Measurements from ENCODE around the gene HIGD1A. TPM values are rescaled to one million over a fixed set of nuclear protein-coding genes. Genes with fewer than 3 reads are reported as not detected.

The HIGD1A gene
- total and polyA plus RNA-seq, 8 donors: 14.6 to 56.6 (median 29.0) TPM

DNA sequence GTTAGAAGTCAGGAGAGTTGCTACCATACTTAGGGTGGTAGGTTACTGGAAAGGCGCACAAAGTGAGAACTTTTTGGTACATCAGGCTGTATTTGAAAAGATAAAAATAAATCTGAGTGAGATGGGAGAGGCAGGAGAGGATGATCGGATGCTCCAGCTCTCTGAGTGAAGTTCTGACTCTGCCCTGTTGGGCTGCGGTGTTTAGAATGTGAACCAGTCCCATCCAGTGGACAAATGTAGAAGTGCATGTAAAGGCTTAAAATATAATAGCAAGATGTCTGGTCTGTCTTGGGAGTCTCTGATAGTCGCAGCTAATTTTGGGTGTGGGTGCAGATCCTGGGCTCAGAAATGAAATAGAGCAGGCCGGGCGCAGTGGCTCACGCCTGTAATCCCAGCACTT lies 35.3 kb upstream of the HIGD1A start:
- Histone ChIP-seq H3K4me1 (no peaks in the 10 kb centered on the region), H3K4me3 (no peak overlapping the region), H3K9me3 (no peaks in the 10 kb centered on the region), H3K27me3 (no peaks in the 10 kb centered on the region), H3K36me3 (no peaks in the 10 kb centered on the region), H3K27ac (no peak overlapping the region)
- intact Hi-C loops (cut with DNase I): loop anchor here in 1 of 3 donors (5.0 kb wide), 1 partner anchor 57 kb away; no protein-coding TSS in a partner anchor
- FAIRE-seq: no peak
- TF ChIP-seq CTCF (IDR thresholded peaks at IDR 0.05): peak; percentile 27 to 84 (median 72)
- peak; percentile 90 to 99 (median 96) for ATAC-seq
- DNase-seq: peak in 2 of 6 donors; percentile 25 to 53
- WGBS, 2 donors: 17 to 20% methylated on average over 7 of the region's 7 CpGs

- intact Hi-C loops (cut with DNase I): no loop called here
- WGBS, 2 donors: 74% methylated on average over 4 of the region's 4 CpGs
- no peak for FAIRE-seq
These were observed 34.3 kb upstream of the HIGD1A start for GRCh38 chr3:42838571-42838970.

DNA sequence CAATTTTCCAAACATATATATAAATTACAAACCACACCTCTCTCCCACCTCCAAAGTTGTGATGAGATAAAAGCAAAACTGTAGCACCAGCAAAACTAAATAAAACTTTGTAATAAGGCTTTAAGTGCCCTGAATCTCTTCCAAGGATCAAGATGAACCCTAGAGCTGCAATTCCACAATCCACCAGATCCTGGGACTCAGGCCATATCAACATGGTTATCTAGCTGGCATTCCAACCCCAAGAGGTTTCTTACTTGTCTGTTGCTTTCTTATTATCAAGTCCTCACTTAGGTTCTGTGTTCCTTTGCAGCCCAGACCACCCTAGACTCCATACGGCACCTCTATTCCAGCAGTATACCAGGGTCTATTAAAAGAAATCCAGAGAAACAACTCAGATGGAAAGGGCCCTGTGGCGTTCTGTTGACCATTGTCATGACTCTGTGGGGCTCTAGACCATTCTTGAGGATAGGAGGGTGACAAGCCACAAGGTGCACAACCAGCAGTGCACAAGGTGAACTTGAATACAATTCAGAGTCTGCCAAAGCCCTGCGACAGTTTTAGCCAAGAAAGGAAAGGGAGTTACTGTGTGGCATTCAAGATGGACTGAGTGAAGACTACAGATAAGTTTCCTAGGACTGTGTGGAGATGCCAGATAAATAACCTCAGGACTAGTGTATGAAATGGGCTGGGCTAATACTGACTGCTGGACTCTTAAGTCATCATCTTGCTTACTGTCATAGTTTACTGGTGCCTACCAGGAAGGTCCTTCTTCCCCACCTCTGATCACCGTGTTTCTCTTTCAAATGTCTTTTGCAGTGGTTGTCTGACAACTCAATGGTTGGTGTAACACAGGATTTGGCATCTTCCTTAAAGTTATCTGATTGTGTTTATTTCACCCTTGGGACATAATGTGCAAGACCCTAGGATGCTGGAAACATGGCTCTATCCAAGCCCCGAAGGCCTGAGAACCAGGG lies 32.1 kb upstream of the HIGD1A start:
- FAIRE-seq: no peak
- H3K9me3 ChIP-seq: no peaks in the 10 kb centered on the region
- H3K36me3 ChIP-seq: no peaks in the 10 kb centered on the region
- H3K27me3 ChIP-seq: no peaks in the 10 kb centered on the region
- no peak overlapping the region for H3K4me3 ChIP-seq
- no peak for ATAC-seq
- no peak overlapping the region for H3K27ac ChIP-seq
- 82 to 91% methylated on average over 5 of the region's 5 CpGs for WGBS, 2 donors
- DNase-seq: no peak
- TF ChIP-seq CTCF (IDR thresholded peaks at IDR 0.05): no peak
- intact Hi-C loops (cut with DNase I): no loop called here
- H3K4me1 ChIP-seq: no peaks in the 10 kb centered on the region

More at GRCh38 chr3:42838571-42838970, 34.3 kb upstream of the HIGD1A start:
- no peaks in the 10 kb centered on the region for H3K27me3 ChIP-seq
- H3K9me3 ChIP-seq: no peaks in the 10 kb centered on the region
- no peak overlapping the region for H3K4me3 ChIP-seq
- ATAC-seq (no peak), DNase-seq (no peak)
- no peak for TF ChIP-seq CTCF (IDR thresholded peaks at IDR 0.05)
- H3K4me1 ChIP-seq: no peaks in the 10 kb centered on the region
- no peaks in the 10 kb centered on the region for H3K36me3 ChIP-seq
- H3K27ac ChIP-seq: no peak overlapping the region

- 24 to 31% methylated on average over 3 of the region's 3 CpGs for WGBS, 2 donors
- no peak for FAIRE-seq
These were observed 27.0 kb upstream of the HIGD1A start for GRCh38 chr3:42831321-42831713.

More at GRCh38 chr3:42831321-42831713, 27.0 kb upstream of the HIGD1A start:
- ATAC-seq (peak; percentile 83 to 94 (median 88)), DNase-seq (peak in 5 of 6 donors; percentile 42 to 81 (median 70))
- Histone ChIP-seq H3K4me1 (no peaks in the 10 kb centered on the region), H3K36me3 (no peaks in the 10 kb centered on the region), H3K4me3 (no peak overlapping the region), H3K27ac (no peak overlapping the region), H3K9me3 (no peaks in the 10 kb centered on the region), H3K27me3 (no peaks in the 10 kb centered on the region)
- TF ChIP-seq CTCF (IDR thresholded peaks at IDR 0.05): peak; percentile 38 to 62 (median 56)
- intact Hi-C loops (cut with DNase I): loop anchor here in 1 of 3 donors (5.0 kb wide), 1 partner anchor 49 kb away; no protein-coding TSS in a partner anchor
